Trophoblast cell (in vitro differentiated cells and primary cell): ENCODE results near the gene DDI2. TPM values are rescaled to one million over a fixed set of nuclear protein-coding genes. Genes with fewer than 3 reads are reported as not detected.
A peak's percentile ranks its signal among the peaks of the same experiment; 100 is the strongest.

Experiments
- DNase-seq, 2 donors: peaks; one replicate each; pipeline ENCODE4 v3.0.0-alpha.2; 2016
- H2AFZ ChIP-seq: 2 replicates; pipeline ENCODE4 v1.6.1; 2013; ENCODE audit warnings: low read length, moderate library complexity, mild to moderate bottlenecking; ENCODE audit not compliant: insufficient read depth, poor library complexity
- H2AK5ac ChIP-seq: 2 replicates; pipeline ENCODE4 v1.6.1; 2013; ENCODE audit warnings: mild to moderate bottlenecking, low read length
- H2BK120ac ChIP-seq: 2 replicates; pipeline ENCODE4 v1.6.1; 2013; ENCODE audit warnings: low read length, mild to moderate bottlenecking, moderate library complexity; ENCODE audit not compliant: insufficient read depth, poor library complexity
- H2BK12ac ChIP-seq: 2 replicates; pipeline ENCODE4 v1.6.1; 2013; ENCODE audit warnings: mild to moderate bottlenecking, low read length, moderate library complexity
- H2BK5ac ChIP-seq: 2 replicates; pipeline ENCODE4 v1.6.1; 2013; ENCODE audit warnings: low read length, low read depth, moderate library complexity, mild to moderate bottlenecking; ENCODE audit not compliant: poor library complexity
- H3K14ac ChIP-seq: 2 replicates; pipeline ENCODE4 v1.6.1; 2013; ENCODE audit warnings: mild to moderate bottlenecking, low read length
- H3K18ac ChIP-seq: 2 replicates; pipeline ENCODE4 v1.6.1; 2013; ENCODE audit warnings: mild to moderate bottlenecking, low read length
- H3K23ac ChIP-seq: 2 replicates; pipeline ENCODE4 v1.6.1; 2013; ENCODE audit warnings: low read length
- H3K27ac ChIP-seq: 2 replicates; pipeline ENCODE4 v1.5.1; 2013; ENCODE audit warnings: low read depth, mild to moderate bottlenecking, inconsistent platforms, low read length, moderate library complexity
- H3K27me3 ChIP-seq: 2 replicates; pipeline ENCODE4 v1.6.1; 2013; ENCODE audit warnings: inconsistent platforms, mild to moderate bottlenecking, low read length, moderate library complexity; ENCODE audit not compliant: insufficient read depth
- H3K36me3 ChIP-seq, 2 experiments: 1 replicate in 1 of 2; 2 replicates in 1 of 2; pipeline ENCODE4 v1.6.1; 2013; ENCODE audit warnings: low read length in 2 of 2, mild to moderate bottlenecking in 2 of 2, moderate library complexity in 1 of 2; ENCODE audit not compliant: insufficient read depth in 2 of 2, control insufficient read depth in 1 of 2
- H3K4ac ChIP-seq: 2 replicates; pipeline ENCODE4 v1.6.1; 2013; ENCODE audit warnings: low read depth, mild to moderate bottlenecking, low read length, moderate library complexity
- H3K4me1 ChIP-seq, 2 experiments: 1 replicate in 1 of 2; 2 replicates in 1 of 2; pipeline ENCODE4 v1.6.1; 2013; ENCODE audit warnings: low read length in 2 of 2, mild to moderate bottlenecking in 2 of 2, moderate library complexity in 1 of 2; ENCODE audit not compliant: insufficient read depth in 2 of 2, control insufficient read depth in 1 of 2
- H3K4me2 ChIP-seq: 2 replicates; pipeline ENCODE4 v1.6.1; 2013; ENCODE audit warnings: inconsistent platforms, mild to moderate bottlenecking, low read length, moderate library complexity
- H3K4me3 ChIP-seq: 2 replicates; pipeline ENCODE4 v1.5.1; 2013; ENCODE audit warnings: mild to moderate bottlenecking, low read depth, low read length, inconsistent platforms
- H3K79me1 ChIP-seq: one replicate; pipeline ENCODE4 v1.6.1; 2013; ENCODE audit warnings: low read length
- H3K79me2 ChIP-seq: 2 replicates; pipeline ENCODE4 v1.6.1; 2013; ENCODE audit warnings: low read length, mild to moderate bottlenecking; ENCODE audit not compliant: control insufficient read depth, insufficient read depth, poor library complexity
- H3K9ac ChIP-seq: 2 replicates; pipeline ENCODE4 v1.6.1; 2013; ENCODE audit warnings: mild to moderate bottlenecking, low read length
- H3K9me3 ChIP-seq: 2 replicates; pipeline ENCODE4 v1.6.1; 2013; ENCODE audit warnings: low read depth, mild to moderate bottlenecking, control low read depth, inconsistent platforms, low read length; ENCODE audit not compliant: insufficient read depth
- H4K12ac ChIP-seq: 2 replicates; pipeline ENCODE4 v1.6.1; 2013; ENCODE audit warnings: low read depth, mild to moderate bottlenecking, low read length, moderate library complexity
- H4K8ac ChIP-seq: 2 replicates; pipeline ENCODE4 v1.6.1; 2013; ENCODE audit warnings: low read depth, mild to moderate bottlenecking, low read length, moderate library complexity
- H4K91ac ChIP-seq: one replicate; pipeline ENCODE4 v1.6.1; 2013; ENCODE audit warnings: low read depth, mild to moderate bottlenecking, low read length, moderate library complexity
- WGBS: extraction: QIAGEN DNeasy Blood & Tissue Kit; methylation state at CpG from one replicate; pipeline ENCODE4 v1.1.7; 2013; ENCODE audit warnings: missing lambda C conversion rate; ENCODE audit not compliant: insufficient read length, insufficient coverage; ENCODE audit errors: extremely low coverage; 5-methylcytosine and 5-hydroxymethylcytosine counted together
- polyA plus RNA-seq: library from polyadenylated mRNA; stranded (reverse); fragments of 200-250 nt; gene quantifications from 2 replicates; pipeline ENCODE4 v1.2.3, GENCODE V29; 2013

Gene DDI2
- 12.2 and 13.6 TPM in 2 replicates for polyA plus RNA-seq

GRCh38 chr1:15617173-15618076 lies at the start of gene DDI2:
Gene DDI2, plus strand, starts transcription at chr1:15617458. Its CDS starts 213 bp downstream, at chr1:15617671.
- Histone ChIP-seq H3K4me1 (peaks cover 3 to 11% of the 10 kb centered on the region in 2 experiments), H3K79me1 (peaks cover 12% of the 10 kb centered on the region), H3K4me3 (peak within 1 kb of the TSS; percentile 90), H3K14ac (peak within 1 kb of the TSS; percentile 95), H3K79me2 (peaks cover 7% of the 10 kb centered on the region), H3K27me3 (no peaks in the 10 kb centered on the region), H2AFZ (peak within 1 kb of the TSS; percentile 84), H2BK120ac (peak within 1 kb of the TSS; percentile 80), H4K91ac (peak within 1 kb of the TSS; percentile 89), H3K27ac (peak within 1 kb of the TSS; percentile 94), H3K9me3 (no peaks in the 10 kb centered on the region), H3K18ac (peak within 1 kb of the TSS; percentile 88), H3K9ac (peak within 1 kb of the TSS; percentile 90), H4K8ac (peak within 1 kb of the TSS; percentile 90), H3K4me2 (peak within 1 kb of the TSS; percentile 90), H3K4ac (peak within 1 kb of the TSS; percentile 82), H4K12ac (peak within 1 kb of the TSS; percentile 49), H3K36me3 (peaks cover 0 to 2% of the 10 kb centered on the region in 2 experiments), H2BK5ac (peak within 1 kb of the TSS; percentile 92), H3K23ac (no peak within 1 kb of the TSS), H2AK5ac (peak within 1 kb of the TSS; percentile 44), H2BK12ac (peak within 1 kb of the TSS; percentile 76)
- no CpG with 5 or more reads among the region's 86 CpGs for WGBS
- DNase-seq: peak; percentile 96 to 99

GRCh38 chr1:15568387-15569073 lies 48.7 kb upstream of the DDI2 start:
- H3K9me3 ChIP-seq: no peaks in the 10 kb centered on the region
- H3K79me1 ChIP-seq: no peaks in the 10 kb centered on the region
- H2BK120ac ChIP-seq: no peak overlapping the region
- no peak overlapping the region for H3K18ac ChIP-seq
- DNase-seq: no peak
- H3K27me3 ChIP-seq: no peaks in the 10 kb centered on the region
- H2BK12ac ChIP-seq: no peak overlapping the region
- H3K36me3 ChIP-seq: peaks cover 26 to 42% of the 10 kb centered on the region in 2 experiments
- no peak overlapping the region for H2BK5ac ChIP-seq
- H3K9ac ChIP-seq: no peak overlapping the region
- no peak overlapping the region for H3K4me2 ChIP-seq
- H3K79me2 ChIP-seq: no peaks in the 10 kb centered on the region
- H4K91ac ChIP-seq: no peak overlapping the region
- H3K14ac ChIP-seq: no peak overlapping the region
- H3K27ac ChIP-seq: no peak overlapping the region
- H3K4ac ChIP-seq: no peak overlapping the region
- no peaks in the 10 kb centered on the region for H3K4me1 ChIP-seq
- H2AK5ac ChIP-seq: no peak overlapping the region
- H4K8ac ChIP-seq: no peak overlapping the region
- no CpG with 5 or more reads among the region's 18 CpGs for WGBS
- no peak overlapping the region for H3K23ac ChIP-seq
- H3K4me3 ChIP-seq: no peak overlapping the region
- no peak overlapping the region for H2AFZ ChIP-seq
- H4K12ac ChIP-seq: no peak overlapping the region

GRCh38 chr1:15570861-15571260 lies 46.4 kb upstream of the DDI2 start:
- H3K4me3 ChIP-seq: no peak overlapping the region
- H3K27ac ChIP-seq: no peak overlapping the region
- peaks cover 15 to 32% of the 10 kb centered on the region in 2 experiments for H3K36me3 ChIP-seq
- no peak for DNase-seq
- H2BK5ac ChIP-seq: no peak overlapping the region
- H3K4ac ChIP-seq: no peak overlapping the region
- no peak overlapping the region for H3K23ac ChIP-seq
- no peak overlapping the region for H4K12ac ChIP-seq
- H3K4me2 ChIP-seq: no peak overlapping the region
- no peak overlapping the region for H3K14ac ChIP-seq
- H2BK120ac ChIP-seq: no peak overlapping the region
- H2BK12ac ChIP-seq: no peak overlapping the region
- H2AFZ ChIP-seq: no peak overlapping the region
- H3K9ac ChIP-seq: no peak overlapping the region
- no peaks in the 10 kb centered on the region for H3K79me1 ChIP-seq
- no peak overlapping the region for H2AK5ac ChIP-seq
- no peak overlapping the region for H4K91ac ChIP-seq
- no peaks in the 10 kb centered on the region for H3K27me3 ChIP-seq
- H4K8ac ChIP-seq: no peak overlapping the region
- no peaks in the 10 kb centered on the region for H3K79me2 ChIP-seq
- no CpG with 5 or more reads among the region's 1 CpG for WGBS
- H3K18ac ChIP-seq: no peak overlapping the region
- no peaks in the 10 kb centered on the region for H3K9me3 ChIP-seq
- no peaks in the 10 kb centered on the region for H3K4me1 ChIP-seq

- Histone ChIP-seq H3K4ac (no peak overlapping the region), H3K9ac (no peak overlapping the region), H3K23ac (no peak overlapping the region), H3K27ac (no peak overlapping the region), H4K8ac (no peak overlapping the region), H2AFZ (no peak overlapping the region), H3K79me2 (no peaks in the 10 kb centered on the region), H3K4me2 (no peak overlapping the region), H3K18ac (no peak overlapping the region), H2BK12ac (no peak overlapping the region), H3K4me1 (no peaks in the 10 kb centered on the region), H4K12ac (no peak overlapping the region), H4K91ac (no peak overlapping the region), H2AK5ac (no peak overlapping the region), H3K9me3 (no peaks in the 10 kb centered on the region), H3K4me3 (no peak overlapping the region), H3K14ac (no peak overlapping the region), H3K79me1 (no peaks in the 10 kb centered on the region), H3K27me3 (no peaks in the 10 kb centered on the region), H2BK5ac (no peak overlapping the region), H2BK120ac (no peak overlapping the region), H3K36me3 (peaks cover 12 to 28% of the 10 kb centered on the region in 2 experiments)
- DNase-seq: no peak
These were observed 46.0 kb upstream of the DDI2 start for GRCh38 chr1:15571266-15571665.
